OCI-LY7 (cell line): ENCODE data around the gene KIAA1671. TPM values are rescaled to one million over a fixed set of nuclear protein-coding genes. Genes with fewer than 3 reads are reported as not detected.

ENCODE experiments used
- BruUV-seq: library from RNA; stranded (reverse); fragments of 400-500 nt; replicated peaks from 2 replicates; lab custom pipeline; 2021; lab: Mats Ljungman, UMichigan
- CTCF ChIA-PET: fragments of 300-600 bp; sonication (Branson Sonifier 250); formaldehyde crosslinking; loops from one replicate; lab custom pipeline; 2022; ENCODE audit warnings: antibody characterized with exemption; ENCODE audit not compliant: unreplicated experiment; lab: Charles Lee
- POLR2A ChIA-PET: fragments of 300-600 bp; sonication (Branson Sonifier 250); formaldehyde crosslinking; loops from one replicate; lab custom pipeline; 2022; ENCODE audit warnings: antibody characterized with exemption; lab: Charles Lee
- DNase-seq: peaks from one replicate; pipeline ENCODE4 v3.0.0-alpha.2; 2015; ENCODE audit warnings: low spot score
- H2AFZ ChIP-seq: fragments of 200-600 bp; sonication (generic), shearing (Covaris generic); 2 replicates; pipeline ENCODE4 v1.6.1; 2014; ENCODE audit warnings: mild to moderate bottlenecking, antibody characterized with exemption, low read length, moderate library complexity
- H3K27ac ChIP-seq: fragments of 200-600 bp; sonication (generic); 2 replicates; pipeline ENCODE4 v1.5.1; 2014; ENCODE audit warnings: mixed run types, low read depth, mild to moderate bottlenecking, moderate library complexity, low read length, inconsistent platforms; ENCODE audit not compliant: poor library complexity, severe bottlenecking
- H3K36me3 ChIP-seq: fragments of 200-600 bp; sonication (generic); 2 replicates; pipeline ENCODE4 v1.6.1; 2014; ENCODE audit warnings: mild to moderate bottlenecking, antibody characterized with exemption, low read length, moderate library complexity, mixed read lengths; ENCODE audit not compliant: insufficient read depth
- H3K4me1 ChIP-seq: fragments of 200-600 bp; sonication (generic); 2 replicates; pipeline ENCODE4 v1.5.1; 2014; ENCODE audit warnings: mild to moderate bottlenecking, low read length; ENCODE audit not compliant: insufficient read depth, poor library complexity, severe bottlenecking
- H3K4me2 ChIP-seq: fragments of 200-600 bp; sonication (generic); 2 replicates; pipeline ENCODE4 v1.6.1; 2014; ENCODE audit warnings: mild to moderate bottlenecking, low read length
- H3K4me3 ChIP-seq: fragments of 200-600 bp; sonication (generic); 2 replicates; pipeline ENCODE4 v1.5.1; 2014; ENCODE audit warnings: mild to moderate bottlenecking, low read depth, low read length; ENCODE audit not compliant: poor library complexity, severe bottlenecking
- H3K79me2 ChIP-seq: fragments of 200-600 bp; sonication (generic); 2 replicates; pipeline ENCODE4 v1.6.1; 2016; ENCODE audit warnings: low read depth, mild to moderate bottlenecking, low read length, moderate library complexity, mixed read lengths; ENCODE audit not compliant: insufficient read depth
- H3K9me2 ChIP-seq: fragments of 200-600 bp; sonication (generic); 2 replicates; pipeline ENCODE4 v1.6.1; 2016; ENCODE audit warnings: mild to moderate bottlenecking, low read length, mixed read lengths; ENCODE audit not compliant: insufficient read depth
- H3K9me3 ChIP-seq: fragments of 200-600 bp; sonication (generic); 2 replicates; pipeline ENCODE4 v1.6.1; 2014; ENCODE audit warnings: mild to moderate bottlenecking, mixed run types, low read length, mixed read lengths
- H4K20me1 ChIP-seq: fragments of 200-600 bp; sonication (generic); 2 replicates; pipeline ENCODE4 v1.6.1; 2014; ENCODE audit warnings: mild to moderate bottlenecking, antibody characterized with exemption, low read length, moderate library complexity, mixed read lengths; ENCODE audit not compliant: insufficient read depth
- CTCF ChIP-seq: fragments of 200-600 bp; sonication (generic); conservative IDR thresholded peaks from 2 replicates; pipeline ENCODE4 v1.5.1; 2014; ENCODE audit warnings: mild to moderate bottlenecking, antibody characterized with exemption, low read length, moderate library complexity, mixed read lengths
- EZH2phosphoT487 ChIP-seq: fragments of 200-600 bp; sonication (generic); IDR thresholded peaks from 2 replicates; pipeline ENCODE4 v1.6.1; 2018; ENCODE audit warnings: low read depth, borderline replicate concordance, mild to moderate bottlenecking, mixed run types, antibody characterized with exemption, low read length, moderate library complexity, mixed read lengths
- intact Hi-C: fragments of 100-400 bp; cut with micrococcal nuclease; formaldehyde crosslinking; loops from one replicate; pipeline ENCODE4 v1.10.0; 2022; ENCODE audit not compliant: unreplicated experiment
- total RNA-seq, 2 experiments: library from RNA; depleted of rRNA in 1 of 2; stranded (reverse); fragments of >200 nt in 1 of 2; shearing (Covaris generic) in 1 of 2; gene quantifications; 2 replicates each; pipeline ENCODE4 v1.2.3, GENCODE V29; 2014 to 2022

The KIAA1671 gene
- total RNA-seq, 2 experiments from 2014 or later: not detected

GRCh38 chr22:25014896-25015755, 62.6 kb downstream of the KIAA1671 start:
- CTCF ChIA-PET: no interaction called here
- Histone ChIP-seq H3K9me2 (no peaks in the 10 kb centered on the region), H3K9me3 (no peaks in the 10 kb centered on the region), H4K20me1 (no peaks in the 10 kb centered on the region), H3K4me2 (no peak overlapping the region), H2AFZ (no peak overlapping the region), H3K27ac (no peak overlapping the region), H3K4me1 (no peaks in the 10 kb centered on the region), H3K79me2 (no peaks in the 10 kb centered on the region), H3K4me3 (no peak overlapping the region), H3K36me3 (no peaks in the 10 kb centered on the region)
- POLR2A ChIA-PET: no interaction called here
- DNase-seq: no peak
- no TSS peak for BruUV-seq
- intact Hi-C loops: no loop called here
- TF ChIP-seq CTCF (no peak), EZH2phosphoT487 (no peak)

GRCh38 chr22:25016311-25016710, 63.8 kb downstream of the KIAA1671 start:
- Histone ChIP-seq H3K27ac (no peak overlapping the region), H2AFZ (no peak overlapping the region), H4K20me1 (no peaks in the 10 kb centered on the region), H3K4me2 (no peak overlapping the region), H3K9me2 (no peaks in the 10 kb centered on the region), H3K36me3 (no peaks in the 10 kb centered on the region), H3K9me3 (no peaks in the 10 kb centered on the region), H3K79me2 (no peaks in the 10 kb centered on the region), H3K4me3 (no peak overlapping the region), H3K4me1 (no peaks in the 10 kb centered on the region)
- POLR2A ChIA-PET: interaction anchor here (0.6 kb wide), 1 partner anchor 276 kb away, joined by 3 read pairs; no protein-coding TSS in a partner anchor
- DNase-seq: no peak
- TF ChIP-seq EZH2phosphoT487 (no peak), CTCF (no peak)
- intact Hi-C loops: no loop called here
- CTCF ChIA-PET: no interaction called here
- BruUV-seq: no TSS peak

GRCh38 chr22:25018009-25018408, 65.5 kb downstream of the KIAA1671 start:
- no peaks in the 10 kb centered on the region for H4K20me1 ChIP-seq
- H3K79me2 ChIP-seq: no peaks in the 10 kb centered on the region
- H3K9me2 ChIP-seq: no peaks in the 10 kb centered on the region
- no peaks in the 10 kb centered on the region for H3K9me3 ChIP-seq
- no peak overlapping the region for H3K4me2 ChIP-seq
- no TSS peak for BruUV-seq
- no peak overlapping the region for H3K27ac ChIP-seq
- no peaks in the 10 kb centered on the region for H3K4me1 ChIP-seq
- DNase-seq: no peak
- H3K36me3 ChIP-seq: no peaks in the 10 kb centered on the region
- no peak overlapping the region for H2AFZ ChIP-seq
- ChIA-PET POLR2A (no interaction called here), CTCF (no interaction called here)
- TF ChIP-seq CTCF: no peak
- TF ChIP-seq EZH2phosphoT487: no peak
- H3K4me3 ChIP-seq: no peak overlapping the region
- intact Hi-C loops: no loop called here
